SK-N-SH (cell line): ENCODE measurements around the gene MAML3. TPM values are rescaled to one million over a fixed set of nuclear protein-coding genes. Genes with fewer than 3 reads are reported as not detected.

Source experiments
- CTCF ChIA-PET: fragments of 300-600, 350-600 bp; formaldehyde crosslinking; extraction: SDS; loops from one replicate; lab custom pipeline; 2021; lab: Yijun Ruan, JAX
- POLR2A ChIA-PET: fragments of 350-600 bp; sonication (Branson Sonifier 250); formaldehyde crosslinking; extraction: SDS; loops from one replicate; lab custom pipeline; 2020; ENCODE audit warnings: antibody characterized with exemption, inconsistent platforms; lab: Yijun Ruan, JAX
- DNase-seq: peaks from one replicate; pipeline ENCODE4 v3.0.0; 2012
- H2AFZ ChIP-seq: fragments of 200-600 bp; sonication (generic); 2 replicates; pipeline ENCODE4 v1.8.1; 2016; ENCODE audit warnings: antibody characterized with exemption, mild to moderate bottlenecking, low read depth
- H3F3A ChIP-seq: fragments of 200-600 bp; sonication (generic); replicated peaks from 2 replicates; pipeline ENCODE3; 2016; ENCODE audit warnings: antibody characterized with exemption, mild to moderate bottlenecking; ENCODE audit not compliant: insufficient read depth
- H3K27ac ChIP-seq, 2 experiments: fragments of 200-500 bp in 1 of 2; fragments of 200-600 bp in 1 of 2; sonication (Bioruptor generic) in 1 of 2; sonication (generic), shearing (Covaris generic) in 1 of 2; 2 replicates each; pipeline versions ENCODE4 v1.5.1 to v1.6.1; 2014 to 2016; ENCODE audit warnings: low read depth in 2 of 2, inconsistent platforms in 1 of 2, low read length in 1 of 2, mild to moderate bottlenecking in 1 of 2, mixed read lengths in 1 of 2
- H3K27me3 ChIP-seq: fragments of 200-600 bp; sonication (generic), shearing (Covaris generic); 2 replicates; pipeline ENCODE4 v1.6.1; 2016; ENCODE audit warnings: mixed run types; ENCODE audit not compliant: insufficient read depth
- H3K36me3 ChIP-seq, 2 experiments: fragments of 200-500 bp in 1 of 2; fragments of 200-600 bp in 1 of 2; sonication (Bioruptor generic) in 1 of 2; sonication (generic) in 1 of 2; replicated peaks in 1 of 2; 2 replicates each; pipeline versions ENCODE3 to v1.5.1; 2014 to 2016; ENCODE audit warnings: low read length in 1 of 2, mild to moderate bottlenecking in 1 of 2; ENCODE audit not compliant: insufficient read depth in 2 of 2, control insufficient read depth in 1 of 2
- H3K4me1 ChIP-seq, 2 experiments: fragments of 200-500 bp in 1 of 2; fragments of 200-600 bp in 1 of 2; sonication (Bioruptor generic) in 1 of 2; sonication (generic), shearing (Covaris generic) in 1 of 2; 2 replicates each; pipeline versions ENCODE4 v1.5.1 to v1.6.1; 2014 to 2016; ENCODE audit warnings: low read depth in 1 of 2, low read length in 1 of 2, mixed run types in 1 of 2; ENCODE audit not compliant: insufficient read depth in 2 of 2, control insufficient read depth in 1 of 2
- H3K4me2 ChIP-seq: fragments of 200-600 bp; sonication (generic), shearing (Covaris generic); 2 replicates; pipeline ENCODE4 v1.6.1; 2017; ENCODE audit warnings: mixed run types
- H3K4me3 ChIP-seq, 2 experiments: fragments of 200-500 bp in 1 of 2; fragments of 200-600 bp in 1 of 2; sonication (Bioruptor generic) in 1 of 2; sonication (generic), shearing (Covaris generic) in 1 of 2; 2 replicates each; pipeline versions ENCODE4 v1.5.1 to v1.8.1; 2014 to 2016; ENCODE audit warnings: low read depth in 2 of 2, inconsistent platforms in 1 of 2, low read length in 1 of 2, mild to moderate bottlenecking in 1 of 2, mixed read lengths in 1 of 2, moderate library complexity in 1 of 2
- H3K79me2 ChIP-seq: fragments of 200-600 bp; sonication (generic); 2 replicates; pipeline ENCODE4 v1.8.1; 2017; ENCODE audit warnings: mild to moderate bottlenecking; ENCODE audit not compliant: insufficient read depth
- H3K9ac ChIP-seq: fragments of 200-600 bp; sonication (generic); 2 replicates; pipeline ENCODE4 v1.6.1; 2017; ENCODE audit warnings: mixed run types
- H3K9me2 ChIP-seq: fragments of 200-600 bp; sonication (generic); 2 replicates; pipeline ENCODE4 v1.6.1; 2017; ENCODE audit warnings: mixed run types
- H3K9me3 ChIP-seq: fragments of 200-600 bp; sonication (generic); 2 replicates; pipeline ENCODE4 v1.6.1; 2017; ENCODE audit warnings: mixed run types, mild to moderate bottlenecking, moderate library complexity
- H4K20me1 ChIP-seq: fragments of 200-600 bp; sonication (generic); 2 replicates; pipeline ENCODE4 v1.6.1; 2017; ENCODE audit warnings: mild to moderate bottlenecking, mixed run types; ENCODE audit not compliant: insufficient read depth
- CHD2 ChIP-seq: fragments of 150-350 bp; IDR thresholded peaks from 2 replicates; pipeline ENCODE4 v1.6.1; 2018; ENCODE audit warnings: low read length; ENCODE audit not compliant: partially characterized antibody
- EZH2phosphoT487 ChIP-seq: fragments of 200-600 bp; sonication (generic); IDR thresholded peaks from 2 replicates; pipeline ENCODE4 v1.6.1; 2017; ENCODE audit warnings: low read depth, mixed run types, mild to moderate bottlenecking, antibody characterized with exemption, moderate library complexity, borderline replicate concordance
- FOXJ3 ChIP-seq: sonication (generic); formaldehyde crosslinking; IDR thresholded peaks from 2 replicates; pipeline ENCODE4 v1.5.1; 2020; ENCODE audit warnings: mild to moderate bottlenecking, missing genetic modification reagents
- GABPA ChIP-seq: IDR thresholded peaks from 2 replicates; pipeline ENCODE4 v1.4.0; 2012; ENCODE audit warnings: low read depth, mild to moderate bottlenecking
- JUND ChIP-seq: IDR thresholded peaks from 2 replicates; pipeline ENCODE4 v1.4.0; 2012
- MEF2A ChIP-seq: IDR thresholded peaks from 2 replicates; pipeline ENCODE4 v1.4.0; 2012; ENCODE audit warnings: low read depth, borderline replicate concordance
- NFIC ChIP-seq: IDR thresholded peaks from 2 replicates; pipeline ENCODE4 v1.4.0; 2012; ENCODE audit warnings: borderline replicate concordance
- NRF1 ChIP-seq: IDR thresholded peaks from 2 replicates; pipeline ENCODE4 v1.6.1; 2012; ENCODE audit warnings: low read depth, mild to moderate bottlenecking, low read length
- RCOR1 ChIP-seq: fragments of 150-350 bp; IDR thresholded peaks from 2 replicates; pipeline ENCODE4 v1.6.1; 2017; ENCODE audit warnings: antibody characterized with exemption, low read length
- REST ChIP-seq: IDR thresholded peaks from 2 replicates; pipeline ENCODE4 v1.6.1; 2012; ENCODE audit warnings: mild to moderate bottlenecking, low read depth, low read length, moderate library complexity
- RFX5 ChIP-seq: IDR thresholded peaks from 2 replicates; pipeline ENCODE4 v1.6.1; 2012; ENCODE audit warnings: mild to moderate bottlenecking, improper control_type of control experiment, low read length
- RXRA ChIP-seq: IDR thresholded peaks from 2 replicates; pipeline ENCODE4 v1.4.0; 2012; ENCODE audit warnings: low read depth, mild to moderate bottlenecking, borderline replicate concordance
- SMC3 ChIP-seq: IDR thresholded peaks from 2 replicates; pipeline ENCODE4 v1.6.1; 2012; ENCODE audit warnings: low read depth, low read length, improper control_type of control experiment
- TAF1 ChIP-seq: IDR thresholded peaks from 2 replicates; pipeline ENCODE4 v1.6.1; 2012; ENCODE audit warnings: low read depth, mild to moderate bottlenecking, low read length, moderate library complexity, borderline replicate concordance
- TEAD4 ChIP-seq: IDR thresholded peaks from 2 replicates; pipeline ENCODE4 v1.4.0; 2012; ENCODE audit warnings: mild to moderate bottlenecking, borderline replicate concordance; ENCODE audit not compliant: insufficient read depth
- USF1 ChIP-seq: IDR thresholded peaks from 2 replicates; pipeline ENCODE4 v1.4.0; 2012; ENCODE audit warnings: low read depth, borderline replicate concordance
- USF2 ChIP-seq: fragments of 150-350 bp; IDR thresholded peaks from 2 replicates; pipeline ENCODE4 v1.6.1; 2017; ENCODE audit warnings: antibody characterized with exemption, low read length, low read depth, borderline replicate concordance
- WGBS: methylation state at CpG from one replicate; pipeline ENCODE4 v1.1.6; 2017; ENCODE audit warnings: low lambda C conversion rate; 5-methylcytosine and 5-hydroxymethylcytosine counted together
- polyA plus RNA-seq, 3 experiments: library from polyadenylated mRNA; depleted of rRNA; stranded (reverse); fragments of >200 nt; gene quantifications; 2 replicates each; pipeline ENCODE4 v1.2.3, GENCODE V29; 2012

Gene MAML3
- polyA plus RNA-seq, 1 of the 3 experiments (the other 2 are of a cell fraction): 5.3 TPM

GRCh38 chr4:139735381-139736273 lies 418.4 kb downstream of the MAML3 start:
- POLR2A ChIA-PET: interaction anchor here (0.7 to 1.8 kb wide), 7 partner anchors 40 to 503 kb away, joined by 3 to 9 read pairs (median 5); no protein-coding TSS in a partner anchor

GRCh38 chr4:139734875-139735380 lies 419.1 kb downstream of the MAML3 start:
- peak; percentile 97 for DNase-seq
- Histone ChIP-seq H3F3A (peaks cover 4% of the 10 kb centered on the region), H3K4me3 (peak overlapping the region; percentile 39 to 58; a peak in 3 of 4 replicates), H3K27ac (peak overlapping the region; percentile 43 to 99), H3K4me1 (peaks cover 6 to 46% of the 10 kb centered on the region in 2 experiments; a peak in 3 of 4 replicates), H3K27me3 (no peaks in the 10 kb centered on the region), H3K4me2 (peak overlapping the region; percentile 78), H3K36me3 (peaks cover 0 to 3% of the 10 kb centered on the region in 2 experiments), H2AFZ (peak overlapping the region; percentile 60), H3K9me3 (no peaks in the 10 kb centered on the region), H3K9me2 (no peaks in the 10 kb centered on the region), H3K9ac (peak overlapping the region; percentile 61), H3K79me2 (no peaks in the 10 kb centered on the region), H4K20me1 (no peaks in the 10 kb centered on the region)
- WGBS: 23% methylated on average over 13 of the region's 42 CpGs
- POLR2A ChIA-PET: interaction anchor here (1.0 to 1.8 kb wide), 5 partner anchors 153 to 504 kb away, joined by 3 to 12 read pairs (median 7); no protein-coding TSS in a partner anchor
- CTCF ChIA-PET: interaction anchor here (0.6 to 2.6 kb wide), 53 partner anchors 11 to 875 kb away, joined by 3 to 13 read pairs (median 4); partner anchors contain the start of gene MAML3
- TF ChIP-seq EZH2phosphoT487: no peak
- 0 out of 2 replicates have a peak, but pooled peaks have one; percentile 6 for TF ChIP-seq TAF1
- TF ChIP-seq NFIC: no peak
- peak; percentile 60; the same call in 1 of the 2 replicates for TF ChIP-seq RFX5
- TF ChIP-seq RXRA: no peak
- peak; percentile 84 for TF ChIP-seq SMC3
- TF ChIP-seq TEAD4: 0 out of 2 replicates have a peak, but pooled peaks have one; percentile 38
- TF ChIP-seq MEF2A: no peak
- no peak for TF ChIP-seq USF1
- TF ChIP-seq REST: no peak
- TF ChIP-seq USF2: no peak
- no peak for TF ChIP-seq GABPA
- peak; percentile 90 for TF ChIP-seq RCOR1
- no peak for TF ChIP-seq NRF1
- no peak for TF ChIP-seq JUND

More at GRCh38 chr4:139735381-139736273, 418.4 kb downstream of the MAML3 start:
- peaks cover 4% of the 10 kb centered on the region for H3F3A ChIP-seq
- H3K4me3 ChIP-seq: peak overlapping the region; percentile 39 to 58
- peaks cover 0 to 3% of the 10 kb centered on the region in 2 experiments for H3K36me3 ChIP-seq
- no peaks in the 10 kb centered on the region for H3K9me2 ChIP-seq
- no peaks in the 10 kb centered on the region for H3K9me3 ChIP-seq
- CTCF ChIA-PET: interaction anchor here (0.9 to 2.6 kb wide), 23 partner anchors 12 to 874 kb away, joined by 3 to 13 read pairs (median 4); no protein-coding TSS in a partner anchor
- no peaks in the 10 kb centered on the region for H3K27me3 ChIP-seq
- peak overlapping the region; percentile 61; the same call in 1 of the 2 replicates for H3K9ac ChIP-seq
- H2AFZ ChIP-seq: peak overlapping the region; percentile 50; the same call in 1 of the 2 replicates
- H4K20me1 ChIP-seq: no peaks in the 10 kb centered on the region
- peak overlapping the region; percentile 78 for H3K4me2 ChIP-seq
- H3K27ac ChIP-seq: peak overlapping the region; percentile 3 to 99; a peak in 3 of 4 replicates
- H3K79me2 ChIP-seq: no peaks in the 10 kb centered on the region
- TF ChIP-seq USF1: no peak
- TF ChIP-seq CHD2: no peak
- TF ChIP-seq FOXJ3 (CRISPR knock-in tag): no peak; the same call in 1 of the 2 replicates
- H3K4me1 ChIP-seq: peaks cover 13 to 48% of the 10 kb centered on the region in 2 experiments; a peak in 3 of 4 replicates
- DNase-seq: peak; percentile 94
- 51% methylated on average over 37 of the region's 59 CpGs for WGBS
